OCI-LY7 (cell line): ENCODE results near the gene HOGA1. TPM values are rescaled to one million over a fixed set of nuclear protein-coding genes. Genes with fewer than 3 reads are reported as not detected.
"Not testable (repeated sequence)": the region's sequence is repeated elsewhere in the genome, so short reads cannot be mapped to it uniquely, and the experiment has no call there.

Experiments
- BruUV-seq: library from RNA; stranded (reverse); fragments of 400-500 nt; replicated peaks from 2 replicates; lab custom pipeline; 2021; lab: Mats Ljungman, UMichigan
- CTCF ChIA-PET: fragments of 300-600 bp; sonication (Branson Sonifier 250); formaldehyde crosslinking; loops from one replicate; lab custom pipeline; 2022; ENCODE audit warnings: antibody characterized with exemption; ENCODE audit not compliant: unreplicated experiment; lab: Charles Lee
- POLR2A ChIA-PET: fragments of 300-600 bp; sonication (Branson Sonifier 250); formaldehyde crosslinking; loops from one replicate; lab custom pipeline; 2022; ENCODE audit warnings: antibody characterized with exemption; lab: Charles Lee
- DNase-seq: peaks from one replicate; pipeline ENCODE4 v3.0.0-alpha.2; 2015; ENCODE audit warnings: low spot score
- H2AFZ ChIP-seq: fragments of 200-600 bp; sonication (generic), shearing (Covaris generic); 2 replicates; pipeline ENCODE4 v1.6.1; 2014; ENCODE audit warnings: mild to moderate bottlenecking, antibody characterized with exemption, low read length, moderate library complexity
- H3K27ac ChIP-seq: fragments of 200-600 bp; sonication (generic); 2 replicates; pipeline ENCODE4 v1.5.1; 2014; ENCODE audit warnings: mixed run types, low read depth, mild to moderate bottlenecking, moderate library complexity, low read length, inconsistent platforms; ENCODE audit not compliant: poor library complexity, severe bottlenecking
- H3K36me3 ChIP-seq: fragments of 200-600 bp; sonication (generic); 2 replicates; pipeline ENCODE4 v1.6.1; 2014; ENCODE audit warnings: mild to moderate bottlenecking, antibody characterized with exemption, low read length, moderate library complexity, mixed read lengths; ENCODE audit not compliant: insufficient read depth
- H3K4me1 ChIP-seq: fragments of 200-600 bp; sonication (generic); 2 replicates; pipeline ENCODE4 v1.5.1; 2014; ENCODE audit warnings: mild to moderate bottlenecking, low read length; ENCODE audit not compliant: insufficient read depth, poor library complexity, severe bottlenecking
- H3K4me2 ChIP-seq: fragments of 200-600 bp; sonication (generic); 2 replicates; pipeline ENCODE4 v1.6.1; 2014; ENCODE audit warnings: mild to moderate bottlenecking, low read length
- H3K4me3 ChIP-seq: fragments of 200-600 bp; sonication (generic); 2 replicates; pipeline ENCODE4 v1.5.1; 2014; ENCODE audit warnings: mild to moderate bottlenecking, low read depth, low read length; ENCODE audit not compliant: poor library complexity, severe bottlenecking
- H3K79me2 ChIP-seq: fragments of 200-600 bp; sonication (generic); 2 replicates; pipeline ENCODE4 v1.6.1; 2016; ENCODE audit warnings: low read depth, mild to moderate bottlenecking, low read length, moderate library complexity, mixed read lengths; ENCODE audit not compliant: insufficient read depth
- H3K9me2 ChIP-seq: fragments of 200-600 bp; sonication (generic); 2 replicates; pipeline ENCODE4 v1.6.1; 2016; ENCODE audit warnings: mild to moderate bottlenecking, low read length, mixed read lengths; ENCODE audit not compliant: insufficient read depth
- H3K9me3 ChIP-seq: fragments of 200-600 bp; sonication (generic); 2 replicates; pipeline ENCODE4 v1.6.1; 2014; ENCODE audit warnings: mild to moderate bottlenecking, mixed run types, low read length, mixed read lengths
- H4K20me1 ChIP-seq: fragments of 200-600 bp; sonication (generic); 2 replicates; pipeline ENCODE4 v1.6.1; 2014; ENCODE audit warnings: mild to moderate bottlenecking, antibody characterized with exemption, low read length, moderate library complexity, mixed read lengths; ENCODE audit not compliant: insufficient read depth
- CTCF ChIP-seq: fragments of 200-600 bp; sonication (generic); conservative IDR thresholded peaks from 2 replicates; pipeline ENCODE4 v1.5.1; 2014; ENCODE audit warnings: mild to moderate bottlenecking, antibody characterized with exemption, low read length, moderate library complexity, mixed read lengths
- EZH2phosphoT487 ChIP-seq: fragments of 200-600 bp; sonication (generic); IDR thresholded peaks from 2 replicates; pipeline ENCODE4 v1.6.1; 2018; ENCODE audit warnings: low read depth, borderline replicate concordance, mild to moderate bottlenecking, mixed run types, antibody characterized with exemption, low read length, moderate library complexity, mixed read lengths
- intact Hi-C: fragments of 100-400 bp; cut with micrococcal nuclease; formaldehyde crosslinking; loops from one replicate; pipeline ENCODE4 v1.10.0; 2022; ENCODE audit not compliant: unreplicated experiment
- total RNA-seq, 2 experiments: library from RNA; depleted of rRNA in 1 of 2; stranded (reverse); fragments of >200 nt in 1 of 2; shearing (Covaris generic) in 1 of 2; gene quantifications; 2 replicates each; pipeline ENCODE4 v1.2.3, GENCODE V29; 2014 to 2022

HOGA1 gene
- total RNA-seq, 2 experiments from 2014 or later, result 0.25 TPM; not detected in 1

DNA sequence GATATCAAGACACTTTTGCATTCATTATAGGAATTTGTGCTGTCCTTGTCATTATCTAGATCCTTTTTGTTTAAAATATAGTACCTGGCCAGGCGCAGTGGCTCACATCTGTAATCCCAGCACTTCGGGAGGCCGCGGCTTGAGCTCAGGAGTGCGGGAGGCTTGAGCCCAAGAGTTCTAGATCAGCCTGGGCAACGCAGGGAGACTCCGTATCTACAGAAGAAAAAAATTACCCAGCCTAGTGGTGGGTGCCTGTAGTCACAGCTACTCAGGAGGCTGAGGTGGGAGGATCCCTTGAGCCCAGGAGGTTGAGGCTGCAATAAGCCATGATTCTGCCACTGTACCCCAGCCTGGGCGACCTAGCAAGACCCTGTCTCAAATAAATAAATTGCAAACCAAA is 49.7 kb downstream of the HOGA1 start:
- Histone ChIP-seq H2AFZ (peak overlapping the region; percentile 83), H3K36me3 (no peaks in the 10 kb centered on the region), H4K20me1 (no peaks in the 10 kb centered on the region), H3K4me1 (no peaks in the 10 kb centered on the region), H3K4me3 (peak overlapping the region; percentile 73), H3K4me2 (peak overlapping the region; percentile 68), H3K9me2 (no peaks in the 10 kb centered on the region), H3K9me3 (no peaks in the 10 kb centered on the region), H3K79me2 (no peaks in the 10 kb centered on the region), H3K27ac (no peak overlapping the region)
- TF ChIP-seq EZH2phosphoT487, result no peak
- TF ChIP-seq CTCF, result peak; percentile 57
- DNase-seq, result peak; percentile 52
- CTCF ChIA-PET, result no interaction called here
- POLR2A ChIA-PET, result interaction anchor here (0.5 kb wide), 1 partner anchor 16 kb away, joined by 3 read pairs; no protein-coding TSS in a partner anchor
- intact Hi-C loops, result no loop called here
- BruUV-seq, result no TSS peak

DNA sequence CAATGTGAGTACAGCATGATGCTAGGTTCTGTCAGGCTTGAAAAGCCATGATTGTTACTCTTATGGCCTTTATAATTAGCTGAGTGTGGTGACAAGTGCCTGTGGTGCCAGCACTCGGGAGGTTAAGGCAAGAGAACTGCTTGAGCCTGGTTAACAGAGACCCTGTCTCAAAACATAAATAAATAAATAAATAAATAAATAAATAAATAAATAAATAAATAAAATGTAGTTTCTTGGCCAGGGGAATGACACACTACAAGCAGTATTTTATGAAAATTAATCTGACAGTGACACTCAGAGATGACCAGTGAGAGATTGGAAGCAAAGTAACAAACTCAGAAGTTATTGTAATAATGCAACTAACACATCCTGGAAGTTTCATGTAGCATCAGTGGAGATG is 51.4 kb downstream of the HOGA1 start:
- CTCF ChIA-PET, result no interaction called here
- intact Hi-C loops, result no loop called here
- Histone ChIP-seq H3K4me2 (no peak overlapping the region), H3K36me3 (no peaks in the 10 kb centered on the region), H4K20me1 (no peaks in the 10 kb centered on the region), H3K79me2 (no peaks in the 10 kb centered on the region), H3K9me3 (no peaks in the 10 kb centered on the region), H3K4me3 (no peak overlapping the region), H3K27ac (no peak overlapping the region), H3K4me1 (peaks cover 5% of the 10 kb centered on the region), H2AFZ (no peak overlapping the region), H3K9me2 (no peaks in the 10 kb centered on the region)
- POLR2A ChIA-PET, result no interaction called here
- no peak for DNase-seq
- BruUV-seq, result no TSS peak
- TF ChIP-seq CTCF (no peak), EZH2phosphoT487 (no peak)

GRCh38 chr10:97639090-97639489 is 54.9 kb downstream of the HOGA1 start:
- POLR2A ChIA-PET, H3K9me2 ChIP-seq, H3K4me3 ChIP-seq, CTCF ChIA-PET, H3K27ac ChIP-seq, H3K9me3 ChIP-seq, H2AFZ ChIP-seq, intact Hi-C loops, DNase-seq, H3K36me3 ChIP-seq, H3K4me2 ChIP-seq, BruUV-seq: not testable (repeated sequence)
- peaks cover 10% of the 10 kb centered on the region; the same call in 1 of the 2 replicates for H3K79me2 ChIP-seq
- peaks cover 10% of the 10 kb centered on the region; the same call in 1 of the 2 replicates for H4K20me1 ChIP-seq
- H3K4me1 ChIP-seq, result peaks cover 15% of the 10 kb centered on the region
